ENCODE data around the gene CENATAC. TPM values are rescaled to one million over a fixed set of nuclear protein-coding genes. Genes with fewer than 3 reads are reported as not detected.

Gene CENATAC
- total RNA-seq, 3 donors from 2014 or later = 42.9 to 75.4 (median 71.1) TPM

GRCh38 chr11:118998822-118999221, 884 bp downstream of the CENATAC start:
- peak in 1 of 2 donors; percentile 47 for DNase-seq (ENCODE audit: low spot score in 2 of 2)
- TF ChIP-seq POLR2AphosphoS5 (IDR thresholded peaks at IDR 0.05) (no peak), CTCF (IDR thresholded peaks at IDR 0.05) (no peak), POLR2A (IDR thresholded peaks at IDR 0.05) (no peak)
- no peaks in the 10 kb centered on the region for H3K27me3 ChIP-seq
- peak overlapping the region; percentile 81 to 83 (median 81) for H3K4me3 ChIP-seq
- peak overlapping the region; percentile 81 to 90 for H3K27ac ChIP-seq
- H3K36me3 ChIP-seq = no peaks in the 10 kb centered on the region
- intact Hi-C loops (cut with DNase I; ENCODE audit: low total_unique reads) = loop anchor here (1.0 kb wide), 1 partner anchor 9 kb away; no protein-coding TSS in a partner anchor
- H3K4me1 ChIP-seq = peaks cover 4 to 6% of the 10 kb centered on the region in 2 donors
- H3K9me3 ChIP-seq = no peaks in the 10 kb centered on the region

GRCh38 chr11:119000906-119001305, 3.0 kb downstream of the CENATAC start:
- Histone ChIP-seq H3K27ac (no peak overlapping the region), H3K4me3 (no peak overlapping the region), H3K36me3 (no peaks in the 10 kb centered on the region), H3K9me3 (no peaks in the 10 kb centered on the region), H3K27me3 (no peaks in the 10 kb centered on the region), H3K4me1 (peaks cover 4 to 6% of the 10 kb centered on the region in 2 donors)
- no peak for DNase-seq (ENCODE audit: low spot score in 2 of 2)
- intact Hi-C loops (cut with DNase I; ENCODE audit: low total_unique reads) = no loop called here
- TF ChIP-seq CTCF (IDR thresholded peaks at IDR 0.05) (no peak), POLR2AphosphoS5 (IDR thresholded peaks at IDR 0.05) (no peak), POLR2A (IDR thresholded peaks at IDR 0.05) (no peak)

- Histone ChIP-seq H3K27ac (no peak overlapping the region), H3K36me3 (no peaks in the 10 kb centered on the region), H3K27me3 (no peaks in the 10 kb centered on the region), H3K4me3 (no peak overlapping the region), H3K9me3 (no peaks in the 10 kb centered on the region), H3K4me1 (no peaks in the 10 kb centered on the region)
- no peak for TF ChIP-seq POLR2AphosphoS5 (IDR thresholded peaks at IDR 0.05)
- TF ChIP-seq POLR2A (IDR thresholded peaks at IDR 0.05) = no peak
- TF ChIP-seq CTCF (IDR thresholded peaks at IDR 0.05) = no peak
- no peak for DNase-seq (ENCODE audit: low spot score in 2 of 2)
- intact Hi-C loops (cut with DNase I; ENCODE audit: low total_unique reads) = no loop called here
Measured at GRCh38 chr11:119006656-119007055, 8.7 kb downstream of the CENATAC start.

- intact Hi-C loops (cut with DNase I; ENCODE audit: low total_unique reads) = no loop called here
- Histone ChIP-seq H3K4me1 (no peaks in the 10 kb centered on the region), H3K27me3 (no peaks in the 10 kb centered on the region), H3K36me3 (peaks cover 3% of the 10 kb centered on the region), H3K27ac (no peak overlapping the region), H3K9me3 (no peaks in the 10 kb centered on the region), H3K4me3 (no peak overlapping the region)
- DNase-seq (ENCODE audit: low spot score in 2 of 2) = no peak
- TF ChIP-seq POLR2AphosphoS5 (IDR thresholded peaks at IDR 0.05) (no peak), CTCF (IDR thresholded peaks at IDR 0.05) (no peak), POLR2A (IDR thresholded peaks at IDR 0.05) (no peak)
Measured at GRCh38 chr11:119011476-119012053, 13.6 kb downstream of the CENATAC start.

GRCh38 chr11:119012629-119013170, 14.8 kb downstream of the CENATAC start:
- Histone ChIP-seq H3K27ac (no peak overlapping the region), H3K4me3 (no peak overlapping the region), H3K4me1 (no peaks in the 10 kb centered on the region), H3K27me3 (no peaks in the 10 kb centered on the region), H3K36me3 (peaks cover 3% of the 10 kb centered on the region), H3K9me3 (no peaks in the 10 kb centered on the region)
- no peak for DNase-seq (ENCODE audit: low spot score in 2 of 2)
- intact Hi-C loops (cut with DNase I; ENCODE audit: low total_unique reads) = no loop called here
- TF ChIP-seq POLR2A (IDR thresholded peaks at IDR 0.05) = no peak
- TF ChIP-seq POLR2AphosphoS5 (IDR thresholded peaks at IDR 0.05) = no peak
- TF ChIP-seq CTCF (IDR thresholded peaks at IDR 0.05) = no peak
